Thyroid gland (tissue), 4 donors: ENCODE measurements around the gene PCNT. TPM values are rescaled to one million over a fixed set of nuclear protein-coding genes. Genes with fewer than 3 reads are reported as not detected.

Experiments
- DNase-seq, 2 donors: peaks; one replicate each; pipeline ENCODE4 v3.0.0-alpha.2; 2019
- H3K27ac ChIP-seq, 3 donors: fragments of 200-600 bp; sonication (generic); 1 replicate in 2 of 3; 2 replicates in 1 of 3; pipeline ENCODE4 v1.5.1; 2016 to 2019; ENCODE audit warnings: mild to moderate bottlenecking in 1 of 3, moderate library complexity in 1 of 3
- H3K27me3 ChIP-seq: fragments of 200-600 bp; sonication (generic); one replicate; pipeline ENCODE4 v1.5.1; 2019
- H3K36me3 ChIP-seq, 2 donors: fragments of 200-600 bp; sonication (generic); one replicate each; pipeline ENCODE4 v1.5.1; 2016 to 2019
- H3K4me1 ChIP-seq, 2 donors: fragments of 200-600 bp; sonication (generic); one replicate each; pipeline ENCODE4 v1.5.1; 2017 to 2019
- H3K4me3 ChIP-seq, 3 donors: fragments of 200-600 bp; sonication (generic); replicated peaks in 1 of 3; 1 replicate in 2 of 3; 2 replicates in 1 of 3; pipeline ENCODE4 v1.5.1; 2016; ENCODE audit warnings: mild to moderate bottlenecking in 1 of 3
- H3K9me3 ChIP-seq: fragments of 200-600 bp; sonication (generic); one replicate; pipeline ENCODE4 v1.5.1; 2017
- POLR2A ChIP-seq, 2 donors: fragments of 450-650 bp; IDR thresholded peaks; one replicate each; pipeline ENCODE4 v1.6.1; 2017; ENCODE audit warnings: antibody characterized with exemption in 2 of 2, mild to moderate bottlenecking in 2 of 2, moderate library complexity in 1 of 2
- WGBS, 2 donors: methylation state at CpG; one replicate each; pipeline ENCODE4 v1.1.5; 2017; 5-methylcytosine and 5-hydroxymethylcytosine counted together
- intact Hi-C: fragments of 100-400 bp; cut with DNase I; formaldehyde crosslinking; loops from one replicate; pipeline ENCODE4 v1.15.1; 2023
- total RNA-seq, 4 donors: library from RNA; depleted of rRNA; stranded (reverse); fragments of >200 nt; gene quantifications; one replicate each; pipeline ENCODE4 v1.2.3, GENCODE V29; 2016
- TF ChIP-seq, protein P1 (sequence below), 6 experiments: fragments of 200-600 bp in 3 of 6; fragments of 450-650 bp in 3 of 6; sonication (generic) in 3 of 6; IDR thresholded peaks; one replicate each; pipeline ENCODE4 v1.5.1; 2016 to 2019; ENCODE audit warnings: antibody characterized with exemption in 6 of 6, mild to moderate bottlenecking in 2 of 6, inconsistent platforms in 1 of 6, moderate library complexity in 1 of 6

PCNT gene
- total RNA-seq, 4 donors from 2014 or later = 23.9 to 36.6 (median 33.2) TPM

DNA sequence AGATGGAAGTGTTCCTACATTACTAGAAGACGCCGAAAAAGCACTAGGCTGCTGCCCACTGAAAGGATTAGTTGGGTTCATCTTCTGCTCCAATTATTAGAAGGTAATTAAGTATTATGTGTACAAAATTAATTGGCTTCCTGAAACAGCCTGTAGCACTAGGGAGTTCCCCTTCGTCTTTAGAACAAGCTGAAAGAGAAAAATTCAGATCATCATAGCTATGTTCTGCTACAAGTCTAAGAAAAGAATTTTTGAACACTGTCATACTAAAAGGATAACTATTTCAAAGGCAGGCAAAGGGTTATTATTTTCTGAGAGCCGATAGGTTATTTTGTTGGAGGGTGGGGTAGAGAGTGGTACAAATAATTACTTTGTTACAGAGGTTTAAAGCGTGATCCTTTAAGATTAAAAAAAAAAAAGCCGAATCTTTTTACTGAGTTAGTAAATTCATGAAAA lies 38.7 kb upstream of the PCNT start, which contains the start of gene MCM3AP:
Gene MCM3AP, minus strand, starts transcription at position 406 of the 456 bp plus-strand sequence. Its CDS starts 325 bp downstream, at position 81.
- TF ChIP-seq, protein P1, sequence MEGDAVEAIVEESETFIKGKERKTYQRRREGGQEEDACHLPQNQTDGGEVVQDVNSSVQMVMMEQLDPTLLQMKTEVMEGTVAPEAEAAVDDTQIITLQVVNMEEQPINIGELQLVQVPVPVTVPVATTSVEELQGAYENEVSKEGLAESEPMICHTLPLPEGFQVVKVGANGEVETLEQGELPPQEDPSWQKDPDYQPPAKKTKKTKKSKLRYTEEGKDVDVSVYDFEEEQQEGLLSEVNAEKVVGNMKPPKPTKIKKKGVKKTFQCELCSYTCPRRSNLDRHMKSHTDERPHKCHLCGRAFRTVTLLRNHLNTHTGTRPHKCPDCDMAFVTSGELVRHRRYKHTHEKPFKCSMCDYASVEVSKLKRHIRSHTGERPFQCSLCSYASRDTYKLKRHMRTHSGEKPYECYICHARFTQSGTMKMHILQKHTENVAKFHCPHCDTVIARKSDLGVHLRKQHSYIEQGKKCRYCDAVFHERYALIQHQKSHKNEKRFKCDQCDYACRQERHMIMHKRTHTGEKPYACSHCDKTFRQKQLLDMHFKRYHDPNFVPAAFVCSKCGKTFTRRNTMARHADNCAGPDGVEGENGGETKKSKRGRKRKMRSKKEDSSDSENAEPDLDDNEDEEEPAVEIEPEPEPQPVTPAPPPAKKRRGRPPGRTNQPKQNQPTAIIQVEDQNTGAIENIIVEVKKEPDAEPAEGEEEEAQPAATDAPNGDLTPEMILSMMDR (IDR thresholded peaks at IDR 0.05) = no peak
- TF ChIP-seq POLR2A (IDR thresholded peaks at IDR 0.05) = no peak
- H3K4me1 ChIP-seq = peaks cover 33 to 41% of the 10 kb centered on the region in 2 donors

DNA sequence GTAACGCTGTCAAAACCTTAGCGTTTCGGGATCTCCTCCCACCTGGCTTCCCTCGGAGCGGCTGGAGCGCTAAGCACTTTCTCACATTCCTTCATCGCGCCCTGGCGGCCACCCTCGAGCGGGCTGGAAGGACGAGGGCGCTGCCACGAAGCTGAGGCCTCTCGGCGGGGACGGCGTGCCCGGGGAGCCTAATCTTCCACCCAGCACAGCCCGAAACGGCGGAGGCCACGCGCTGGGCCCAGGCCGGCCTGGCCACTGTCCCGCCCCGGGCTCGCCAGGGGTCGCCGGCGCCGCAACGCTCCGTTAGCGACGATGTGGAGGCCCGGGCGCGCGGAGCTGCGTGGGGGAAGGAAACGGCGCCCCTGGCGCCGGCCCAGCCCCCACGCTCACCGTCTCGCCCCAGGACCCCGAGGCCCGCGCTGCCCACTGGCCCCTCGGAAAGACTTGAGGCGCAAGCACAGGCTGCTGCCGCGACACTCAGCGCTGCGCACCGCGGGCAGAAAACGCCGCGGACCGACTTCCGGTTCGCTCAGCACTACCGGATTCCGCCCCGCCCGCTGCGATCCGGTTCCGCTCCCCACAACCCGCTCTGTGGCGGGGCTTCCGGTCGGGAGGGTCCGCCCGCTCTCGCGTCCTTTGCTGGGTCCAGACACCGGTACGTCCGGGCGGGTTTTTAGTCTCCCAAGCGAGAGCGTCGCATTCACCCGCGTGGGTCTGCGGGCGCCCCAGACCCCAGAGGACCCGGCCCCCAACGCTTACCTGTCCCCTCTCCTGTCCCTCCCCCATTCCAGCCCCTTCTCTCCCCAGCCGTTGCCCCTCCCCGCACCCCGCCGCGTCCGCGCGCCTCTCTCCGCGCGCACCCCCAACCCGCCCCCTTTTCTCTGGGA lies 38.0 kb upstream of the PCNT start, which contains the start of gene YBEY:
Gene YBEY, plus strand, starts transcription at position 582 of the 887 bp plus-strand sequence. CDS start 572 bp downstream, outside the sequence.
- peak; percentile 90 to 92 for DNase-seq
- peak within 1 kb of the TSS; percentile 86 to 93 (median 92) for H3K27ac ChIP-seq
- WGBS, 2 donors = 0 to 1% methylated on average over 32 to 45 of the region's 105 CpGs
- H3K9me3 ChIP-seq = no peaks in the 10 kb centered on the region
- intact Hi-C loops = loop anchor here (5.0 kb wide), 1 partner anchor 36 kb away; the partner anchor contains the start of genes C21orf58 and PCNT
- peak in 1 of 2 donors; percentile 75 for TF ChIP-seq POLR2A (IDR thresholded peaks at IDR 0.05)
- TF ChIP-seq, protein P1 (IDR thresholded peaks at IDR 0.05) = peak in 4 of 6 experiments; percentile 18 to 37 (median 31)
- no peaks in the 10 kb centered on the region for H3K27me3 ChIP-seq
- peaks cover 33 to 41% of the 10 kb centered on the region in 2 donors for H3K4me1 ChIP-seq
- peaks cover 0 to 5% of the 10 kb centered on the region in 2 donors for H3K36me3 ChIP-seq
- peak within 1 kb of the TSS; percentile 79 to 91 (median 81) for H3K4me3 ChIP-seq

More for the DNA sequence above, 38.7 kb upstream of the PCNT start, which contains the start of gene MCM3AP:
- DNase-seq = no peak
- peak within 1 kb of the TSS; percentile 86 to 93 (median 92) for H3K27ac ChIP-seq
- intact Hi-C loops = loop anchor here (5.0 kb wide), 1 partner anchor 37 kb away; the partner anchor contains the start of genes C21orf58 and PCNT
- H3K27me3 ChIP-seq = no peaks in the 10 kb centered on the region
- 37 to 42% methylated on average over 6 of the region's 6 CpGs for WGBS, 2 donors
- H3K4me3 ChIP-seq = peak within 1 kb of the TSS; percentile 79 to 91 (median 81)
- peaks cover 0 to 9% of the 10 kb centered on the region in 2 donors for H3K36me3 ChIP-seq
- no peaks in the 10 kb centered on the region for H3K9me3 ChIP-seq

DNA sequence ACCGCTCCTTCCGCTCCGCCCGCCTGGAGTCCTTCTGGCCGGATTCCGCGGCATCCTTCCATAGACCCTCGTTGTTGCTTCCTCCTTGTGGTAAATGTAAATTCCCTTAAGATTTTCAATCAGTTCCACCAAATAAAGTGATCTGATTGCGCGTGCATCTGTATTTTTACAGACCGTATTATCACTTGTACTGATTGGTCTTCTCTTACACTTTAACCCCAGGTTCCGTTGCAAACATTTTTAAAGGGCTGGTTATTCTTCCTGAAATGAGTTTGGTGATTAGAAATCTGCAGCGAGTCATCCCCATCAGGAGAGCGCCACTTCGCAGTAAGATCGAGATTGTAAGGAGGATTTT lies 37.3 kb upstream of the PCNT start:
- 0 to 1% methylated on average over 16 of the region's 16 CpGs for WGBS, 2 donors
- intact Hi-C loops = loop anchor here (5.0 kb wide), 1 partner anchor 36 kb away; the partner anchor contains the start of genes C21orf58 and PCNT
- H3K27me3 ChIP-seq = no peaks in the 10 kb centered on the region
- TF ChIP-seq, protein P1 (IDR thresholded peaks at IDR 0.05) = no peak
- no peak for TF ChIP-seq POLR2A (IDR thresholded peaks at IDR 0.05)
- peaks cover 0 to 6% of the 10 kb centered on the region in 2 donors for H3K36me3 ChIP-seq
- DNase-seq = peak in 1 of 2 donors; percentile 69
- peak overlapping the region; percentile 86 to 93 (median 92) for H3K27ac ChIP-seq
- peak overlapping the region; percentile 79 to 91 (median 81) for H3K4me3 ChIP-seq
- no peaks in the 10 kb centered on the region for H3K9me3 ChIP-seq
- H3K4me1 ChIP-seq = peaks cover 30 to 37% of the 10 kb centered on the region in 2 donors

DNA sequence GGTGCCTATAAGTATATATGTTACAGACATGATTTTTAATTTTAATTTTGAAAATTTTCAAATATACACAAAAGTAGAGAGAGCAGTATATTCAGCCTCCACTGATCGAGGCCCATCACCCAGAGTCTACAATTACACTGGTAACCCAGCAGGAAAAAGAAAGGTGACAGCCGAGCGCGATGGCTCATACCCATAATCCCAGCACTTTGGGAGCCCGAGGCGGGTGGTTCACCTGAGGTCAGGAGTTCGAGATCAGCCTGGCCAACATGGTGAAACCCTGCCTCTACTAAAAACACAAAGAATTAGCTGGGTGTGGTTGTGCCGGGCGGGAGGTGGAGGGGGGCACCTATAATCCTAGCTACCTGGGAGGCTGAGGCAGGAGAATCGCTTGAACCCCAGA lies 36.4 kb upstream of the PCNT start:
- H3K27ac ChIP-seq = no peak overlapping the region
- no peaks in the 10 kb centered on the region for H3K27me3 ChIP-seq
- no peak overlapping the region for H3K4me3 ChIP-seq
- H3K36me3 ChIP-seq = peaks cover 0 to 10% of the 10 kb centered on the region in 2 donors
- no peak for DNase-seq
- no peaks in the 10 kb centered on the region for H3K9me3 ChIP-seq
- 85 to 95% methylated on average over 10 of the region's 10 CpGs for WGBS, 2 donors
- H3K4me1 ChIP-seq = peaks cover 26 to 31% of the 10 kb centered on the region in 2 donors
- intact Hi-C loops = loop anchor here (5.0 kb wide), 1 partner anchor 35 kb away; the partner anchor contains the start of genes C21orf58 and PCNT
- TF ChIP-seq, protein P1 (IDR thresholded peaks at IDR 0.05) = no peak
- no peak for TF ChIP-seq POLR2A (IDR thresholded peaks at IDR 0.05)
